HEK293T (cell line): Measurements from ENCODE around the gene PTPRQ.

Experiments used
- BHLHE40 ChIP-seq: fragments of 450-650 bp; IDR thresholded peaks from 2 replicates; pipeline ENCODE4 v1.6.1; 2016; ENCODE audit warnings: mild to moderate bottlenecking, moderate library complexity, borderline replicate concordance
- CTBP1 ChIP-seq: fragments of 450-650 bp; IDR thresholded peaks from 2 replicates; pipeline ENCODE4 v1.6.1; 2016; ENCODE audit warnings: borderline replicate concordance
- ELF4 ChIP-seq: fragments of 450-650 bp; IDR thresholded peaks from 2 replicates; pipeline ENCODE4 v1.6.1; 2017; ENCODE audit warnings: antibody characterized with exemption
- FOXA1 ChIP-seq: fragments of 450-650 bp; IDR thresholded peaks from 2 replicates; pipeline ENCODE4 v1.6.1; 2016; ENCODE audit warnings: mild to moderate bottlenecking
- FOXM1 ChIP-seq: fragments of 450-650 bp; IDR thresholded peaks from 2 replicates; pipeline ENCODE4 v1.6.1; 2017; ENCODE audit warnings: mild to moderate bottlenecking, borderline replicate concordance
- HDGF ChIP-seq: fragments of 450-650 bp; IDR thresholded peaks from 2 replicates; pipeline ENCODE4 v1.6.1; 2017; ENCODE audit warnings: antibody characterized with exemption, borderline replicate concordance
- LEF1 ChIP-seq: fragments of 450-650 bp; IDR thresholded peaks from 2 replicates; pipeline ENCODE4 v1.6.1; 2017; ENCODE audit warnings: mild to moderate bottlenecking, borderline replicate concordance
- NFRKB ChIP-seq: fragments of 450-650 bp; IDR thresholded peaks from 2 replicates; pipeline ENCODE4 v1.6.1; 2016; ENCODE audit warnings: mild to moderate bottlenecking, moderate library complexity
- SUZ12 ChIP-seq: fragments of 450-650 bp; IDR thresholded peaks from 2 replicates; pipeline ENCODE4 v1.6.1; 2016; ENCODE audit warnings: mild to moderate bottlenecking
- ZNF384 ChIP-seq: fragments of 450-650 bp; IDR thresholded peaks from 2 replicates; pipeline ENCODE4 v1.6.1; 2016

DNA sequence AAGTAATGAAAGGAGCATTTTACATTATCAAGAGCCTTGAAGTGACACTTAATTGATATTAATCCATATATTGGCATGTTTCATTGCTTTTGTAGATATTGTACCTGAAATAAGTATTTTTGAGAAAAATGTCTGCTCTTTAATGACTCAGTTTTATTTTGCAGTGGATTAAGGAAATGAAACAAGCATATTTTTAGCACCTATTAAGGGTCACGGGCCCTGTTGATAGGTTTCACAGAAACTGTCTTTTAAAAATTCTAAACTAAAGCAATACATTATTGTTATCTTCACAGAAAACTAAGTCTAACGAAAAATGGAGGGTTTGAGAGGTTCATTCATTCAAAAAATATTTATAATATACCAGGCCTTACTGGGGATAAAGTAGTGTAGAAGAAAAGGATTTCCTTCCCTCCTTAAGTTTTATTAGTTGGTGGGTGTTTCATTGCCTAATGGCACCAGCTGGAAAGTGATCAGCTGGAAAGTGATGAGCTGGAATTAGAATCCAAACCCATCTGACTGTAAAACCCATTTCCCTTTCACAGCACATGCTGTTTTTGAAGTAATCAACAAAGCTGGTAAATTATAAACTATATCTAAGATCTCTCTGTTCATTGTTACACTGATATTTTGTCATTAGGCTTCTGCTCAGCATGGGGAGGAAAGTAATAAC lies 54.2 kb downstream of the PTPRQ start:
- TF ChIP-seq SUZ12 (no peak), ZNF384 (no peak), FOXM1 (no peak), ELF4 (no peak), CTBP1 (no peak), HDGF (no peak), LEF1 (no peak), NFRKB (no peak), FOXA1 (no peak), BHLHE40 (no peak)
